Measurements from ENCODE around the gene DOCK6. TPM values are rescaled to one million over a fixed set of nuclear protein-coding genes. Genes with fewer than 3 reads are reported as not detected.

Gene DOCK6
- total RNA-seq, 1 experiment from 2014 or later: 82.4 TPM

GRCh38 chr19:11254666-11255065 is 7.7 kb downstream of the DOCK6 start:
- intact Hi-C loops (cut with micrococcal nuclease): no loop called here
- Histone ChIP-seq H3K27me3 (ENCODE audit: insufficient read depth, low read length) (no peaks in the 10 kb centered on the region), H3K9me3 (ENCODE audit: control insufficient read depth in 1 of 2, insufficient read depth in 1 of 2, low read depth in 1 of 2, low read length in 2 of 2) (no peaks in the 10 kb centered on the region), H4K20me1 (ENCODE audit: insufficient read depth) (no peaks in the 10 kb centered on the region), H3K79me2 (ENCODE audit: insufficient read depth, low read length) (0 out of 2 replicates have a peak, but pooled peaks cover 4% of the 10 kb centered on the region), H3K4me1 (ENCODE audit: control insufficient read depth in 1 of 2, insufficient read depth in 2 of 2, low read length in 2 of 2) (no peaks in the 10 kb centered on the region), H3K9ac (ENCODE audit: low read length) (no peak overlapping the region), H3K4me2 (ENCODE audit: low read length) (no peak overlapping the region), H3K36me3 (ENCODE audit: control insufficient read depth in 1 of 2, insufficient read depth in 2 of 2, low read length in 2 of 2) (peaks cover 5 to 7% of the 10 kb centered on the region in 2 experiments; a peak in 3 of 4 replicates), H3K9me2 (ENCODE audit: insufficient read depth) (no peaks in the 10 kb centered on the region), H3K27ac (ENCODE audit: low read depth, low read length) (no peak overlapping the region), H2AFZ (ENCODE audit: low read depth, low read length, poor library complexity, severe bottlenecking) (no peak overlapping the region), H3K4me3 (replicated peaks in 1 of 2; ENCODE audit: low read depth in 1 of 2, low read length in 2 of 2) (no peak overlapping the region)
- peak; percentile 64 for ATAC-seq
- TF ChIP-seq CTCF (IDR thresholded peaks at IDR 0.05 in 2 of 3, conservative IDR thresholded peaks at IDR 0.05 in 1 of 3; ENCODE audit: borderline replicate concordance in 1 of 3, insufficient read depth in 1 of 3, low read depth in 2 of 3, low read length in 2 of 3): peak; percentile 8 to 40 (median 31); a peak in 3 of 6 replicates
- TF ChIP-seq ELF1 (IDR thresholded peaks at IDR 0.05; ENCODE audit: borderline replicate concordance, low read depth): no peak
- ChIA-PET RAD21 (ENCODE audit: low non-redundant PET in 1 of 2, low total read pairs in 2 of 2, uncharacterized antibody in 2 of 2, unreplicated experiment in 2 of 2) (interaction anchor here in 1 of 2 experiments (0.6 kb wide), 1 partner anchor 304 kb away, joined by 4 read pairs; no protein-coding TSS in a partner anchor), CTCF (no interaction called here), POLR2A (no interaction called here)
- BruUV-seq (replicated peaks): no TSS peak
- DNase-seq (ENCODE audit: low read depth, low spot score): no peak

- H3K79me2 ChIP-seq (ENCODE audit: insufficient read depth, low read length): 0 out of 2 replicates have a peak, but pooled peaks cover under 1% of the 10 kb centered on the region
- ATAC-seq (no peak), DNase-seq (ENCODE audit: low read depth, low spot score) (no peak)
- no peaks in the 10 kb centered on the region for H4K20me1 ChIP-seq (ENCODE audit: insufficient read depth)
- intact Hi-C loops (cut with micrococcal nuclease): no loop called here
- H3K27me3 ChIP-seq (ENCODE audit: insufficient read depth, low read length): no peaks in the 10 kb centered on the region
- H3K4me2 ChIP-seq (ENCODE audit: low read length): no peak overlapping the region
- ChIA-PET POLR2A (no interaction called here), RAD21 (ENCODE audit: low non-redundant PET in 1 of 2, low total read pairs in 2 of 2, uncharacterized antibody in 2 of 2, unreplicated experiment in 2 of 2) (no interaction called here), CTCF (no interaction called here)
- no peaks in the 10 kb centered on the region for H3K4me1 ChIP-seq (ENCODE audit: control insufficient read depth in 1 of 2, insufficient read depth in 2 of 2, low read length in 2 of 2)
- no peak overlapping the region for H3K9ac ChIP-seq (ENCODE audit: low read length)
- TF ChIP-seq SRF (IDR thresholded peaks at IDR 0.05; ENCODE audit: low read depth) (no peak), SP1 (IDR thresholded peaks at IDR 0.05; ENCODE audit: low read depth) (no peak), EGR1 (IDR thresholded peaks at IDR 0.05; ENCODE audit: low read depth) (no peak), POLR2A (IDR thresholded peaks at IDR 0.05; ENCODE audit: borderline replicate concordance, extremely low read depth, insufficient read depth, insufficient read length) (no peak), YY1 (IDR thresholded peaks at IDR 0.05; ENCODE audit: extremely low read depth, insufficient replicate concordance, low read depth, low read length) (no peak), ELF1 (IDR thresholded peaks at IDR 0.05; ENCODE audit: borderline replicate concordance, low read depth) (no peak), MAX (IDR thresholded peaks at IDR 0.05) (no peak)
- H3K4me3 ChIP-seq (replicated peaks in 1 of 2; ENCODE audit: low read depth in 1 of 2, low read length in 2 of 2): no peak overlapping the region
- H3K9me2 ChIP-seq (ENCODE audit: insufficient read depth): no peaks in the 10 kb centered on the region
- no peaks in the 10 kb centered on the region for H3K9me3 ChIP-seq (ENCODE audit: control insufficient read depth in 1 of 2, insufficient read depth in 1 of 2, low read depth in 1 of 2, low read length in 2 of 2)
- H2AFZ ChIP-seq (ENCODE audit: low read depth, low read length, poor library complexity, severe bottlenecking): no peak overlapping the region
- peaks cover 5 to 9% of the 10 kb centered on the region in 2 experiments; a peak in 3 of 4 replicates for H3K36me3 ChIP-seq (ENCODE audit: control insufficient read depth in 1 of 2, insufficient read depth in 2 of 2, low read length in 2 of 2)
- no peak overlapping the region for H3K27ac ChIP-seq (ENCODE audit: low read depth, low read length)
- no TSS peak for BruUV-seq (replicated peaks)
These were observed 9.5 kb downstream of the DOCK6 start for GRCh38 chr19:11252665-11253355.
